ENCODE results near the gene F3. TPM values are rescaled to one million over a fixed set of nuclear protein-coding genes. Genes with fewer than 3 reads are reported as not detected.

F3 gene
- total RNA-seq, 1 donor from 2014 or later: 29.1 TPM

DNA sequence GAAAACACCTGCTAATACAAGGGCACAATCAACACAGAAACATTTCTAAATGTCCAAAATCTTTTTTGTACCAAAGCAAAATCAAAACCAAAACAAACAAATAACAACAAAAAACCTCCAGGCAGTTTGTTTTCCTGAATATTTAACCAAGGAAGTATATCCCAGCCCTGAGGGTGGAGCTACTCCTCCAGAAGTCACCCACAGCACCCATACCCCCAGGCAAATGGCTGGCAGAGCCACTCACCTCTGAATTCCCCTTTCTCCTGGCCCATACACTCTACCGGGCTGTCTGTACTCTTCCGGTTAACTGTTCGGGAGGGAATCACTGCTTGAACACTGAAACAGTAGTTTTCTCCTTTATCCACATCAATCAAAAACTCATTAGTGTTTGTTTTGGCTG is 9.5 kb downstream of the F3 start:
- DNase-seq (ENCODE audit: low spot score): no peak
- intact Hi-C loops (cut with DNase I): no loop called here

- intact Hi-C loops (cut with DNase I): no loop called here
- DNase-seq (ENCODE audit: low spot score): no peak
Observed at GRCh38 chr1:94531664-94532063, 9.9 kb downstream of the F3 start.

DNA sequence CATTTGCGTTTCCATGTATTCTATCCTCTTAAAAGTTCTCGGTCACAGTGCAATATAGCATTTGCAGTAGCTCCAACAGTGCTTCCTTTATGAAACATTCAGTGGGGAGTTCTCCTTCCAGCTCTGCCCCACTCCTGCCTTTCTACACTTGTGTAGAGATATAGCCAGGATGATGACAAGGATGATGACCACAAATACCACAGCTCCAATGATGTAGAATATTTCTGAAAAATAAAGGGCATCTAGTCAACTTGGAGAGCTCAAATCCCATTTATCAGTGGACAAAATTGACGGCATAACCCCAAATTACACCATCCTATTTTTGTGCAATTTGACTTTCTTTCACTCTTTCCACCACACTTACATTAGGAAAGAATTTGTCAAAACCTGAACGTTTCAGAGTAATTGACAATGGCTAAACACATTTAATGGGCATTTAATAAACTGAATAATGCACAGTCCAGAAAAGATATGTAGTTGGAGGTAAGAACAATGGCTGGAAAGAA is 11.1 kb downstream of the F3 start:
- intact Hi-C loops (cut with DNase I): no loop called here
- DNase-seq (ENCODE audit: low spot score): no peak

GRCh38 chr1:94529416-94529815 is 12.1 kb downstream of the F3 start:
- no peak for DNase-seq (ENCODE audit: low spot score)
- intact Hi-C loops (cut with DNase I): no loop called here

- intact Hi-C loops (cut with DNase I): no loop called here
- no peak for DNase-seq (ENCODE audit: low spot score)
Observed at GRCh38 chr1:94528826-94529225, 12.7 kb downstream of the F3 start.

GRCh38 chr1:94528299-94528698 is 13.3 kb downstream of the F3 start:
- no peak for DNase-seq (ENCODE audit: low spot score)
- intact Hi-C loops (cut with DNase I): no loop called here

GRCh38 chr1:94527447-94528031 is 14.0 kb downstream of the F3 start:
- intact Hi-C loops (cut with DNase I): no loop called here
- DNase-seq (ENCODE audit: low spot score): no peak

DNA sequence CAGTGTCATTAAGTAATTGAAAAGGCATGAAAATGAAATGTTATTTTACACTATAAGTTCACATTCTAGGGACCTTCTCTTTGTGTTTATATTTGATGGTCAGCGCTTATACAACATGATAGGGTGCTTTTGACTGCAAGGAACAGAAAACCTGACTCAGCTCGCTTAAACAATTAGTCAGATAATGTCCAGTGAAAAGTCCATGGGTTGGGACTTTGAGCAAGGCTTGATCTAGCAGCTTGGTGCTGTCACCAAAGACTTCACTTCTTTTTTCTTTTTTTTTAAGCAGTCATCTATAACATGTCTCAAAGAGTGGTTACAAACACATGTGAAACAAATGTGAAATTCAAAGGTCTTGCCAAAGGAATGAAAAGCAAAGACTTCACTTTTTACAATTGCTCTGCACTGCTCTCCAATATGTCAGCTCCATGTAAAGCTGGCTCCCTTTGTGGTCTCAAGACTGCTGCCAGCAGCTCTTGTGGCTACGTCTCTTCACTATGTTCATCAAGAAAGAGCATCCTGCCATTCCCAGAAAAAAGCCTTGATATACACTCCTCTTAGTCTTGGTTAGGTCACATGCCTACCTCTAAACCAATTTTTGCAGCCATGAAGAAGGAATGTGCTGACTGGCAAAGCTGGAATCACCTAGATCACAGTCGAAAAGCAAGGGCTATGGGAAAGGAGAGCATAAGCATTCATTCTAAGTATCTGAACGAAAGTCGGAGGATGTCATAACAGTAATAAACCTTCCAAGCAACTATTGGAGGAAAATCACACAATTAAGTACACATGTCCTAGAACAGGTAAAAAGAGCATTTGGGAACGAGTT is 15.2 kb downstream of the F3 start:
- no peak for DNase-seq (ENCODE audit: low spot score)
- intact Hi-C loops (cut with DNase I): no loop called here

DNA sequence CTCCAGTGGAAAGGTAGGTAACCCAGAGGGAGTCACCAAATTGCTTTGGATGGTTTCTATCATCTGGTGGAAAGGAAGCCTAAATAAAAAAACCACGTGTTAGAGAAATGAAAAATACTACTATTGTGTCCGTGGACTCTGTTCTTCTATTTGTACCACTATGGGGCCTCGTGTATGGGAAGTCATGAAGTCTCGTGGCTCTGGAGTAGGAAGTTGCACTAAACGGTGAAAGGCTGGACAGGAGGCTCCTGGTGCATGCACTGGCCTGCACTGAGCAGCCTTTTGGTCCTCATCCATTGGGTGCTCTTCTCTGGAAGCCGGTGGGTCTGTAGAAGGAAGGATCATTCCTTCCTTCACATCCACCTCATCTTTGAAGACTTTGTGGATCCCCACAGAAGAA is 17.0 kb downstream of the F3 start:
- DNase-seq (ENCODE audit: low spot score): no peak
- intact Hi-C loops (cut with DNase I): loop anchor here (5.0 kb wide), 3 partner anchors 42 to 518 kb away; no protein-coding TSS in a partner anchor

GRCh38 chr1:94522304-94522703 is 19.3 kb downstream of the F3 start:
- intact Hi-C loops (cut with DNase I): loop anchor here (2.0 to 5.0 kb wide), 4 partner anchors 40 to 520 kb away; no protein-coding TSS in a partner anchor
- no peak for DNase-seq (ENCODE audit: low spot score)

DNA sequence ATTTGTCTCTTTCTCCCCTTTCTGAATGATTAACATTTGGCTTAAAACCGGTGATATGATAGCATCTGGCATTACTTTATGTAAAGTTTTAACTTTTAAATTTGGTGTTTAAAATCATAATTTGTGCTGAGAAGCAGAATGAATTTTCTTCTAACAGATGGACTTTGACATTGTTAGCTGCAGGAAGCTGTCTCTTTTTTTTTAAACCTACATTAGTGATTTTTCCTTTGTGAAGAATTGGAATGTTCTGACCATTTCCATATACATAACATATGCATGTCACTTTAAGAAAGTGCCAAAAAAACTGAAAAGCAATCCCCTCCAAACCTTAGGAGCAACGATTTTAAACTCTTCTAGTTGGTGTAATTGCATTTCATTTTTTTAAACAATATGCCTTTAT is 22.2 kb downstream of the F3 start:
- DNase-seq (ENCODE audit: low spot score): no peak
- intact Hi-C loops (cut with DNase I): no loop called here

DNA sequence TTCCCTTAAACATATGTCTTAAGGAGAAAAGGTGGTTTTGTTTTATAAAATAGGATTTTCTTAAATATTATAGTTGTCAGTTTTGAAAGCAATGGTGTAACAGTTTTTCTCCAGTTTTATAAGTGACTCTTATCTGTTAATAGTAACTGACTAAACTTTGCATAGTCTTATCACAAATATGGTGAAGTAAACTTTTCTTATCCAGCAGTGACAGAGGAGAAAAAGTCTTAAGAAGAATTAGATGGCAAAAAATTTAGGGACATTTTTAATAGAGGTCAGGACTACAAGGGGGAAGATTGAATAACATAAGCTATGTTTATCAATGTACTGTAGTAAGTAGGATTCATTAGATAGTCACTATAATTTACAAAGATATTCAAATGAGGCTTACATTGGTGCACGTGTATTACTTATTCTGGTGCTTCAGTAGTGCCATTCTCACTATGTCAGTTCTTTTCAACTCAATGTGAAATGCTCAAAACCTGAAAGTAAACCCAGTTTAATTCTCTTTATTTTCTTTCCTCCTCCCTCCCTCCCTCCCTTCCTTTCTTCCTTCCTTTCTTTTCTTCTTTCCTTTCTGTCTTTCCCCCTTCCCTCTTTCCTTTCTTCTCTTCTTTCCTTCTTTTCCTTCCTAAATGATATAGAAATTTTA is 26.1 kb downstream of the F3 start:
- no peak for DNase-seq (ENCODE audit: low spot score)
- intact Hi-C loops (cut with DNase I): no loop called here

DNA sequence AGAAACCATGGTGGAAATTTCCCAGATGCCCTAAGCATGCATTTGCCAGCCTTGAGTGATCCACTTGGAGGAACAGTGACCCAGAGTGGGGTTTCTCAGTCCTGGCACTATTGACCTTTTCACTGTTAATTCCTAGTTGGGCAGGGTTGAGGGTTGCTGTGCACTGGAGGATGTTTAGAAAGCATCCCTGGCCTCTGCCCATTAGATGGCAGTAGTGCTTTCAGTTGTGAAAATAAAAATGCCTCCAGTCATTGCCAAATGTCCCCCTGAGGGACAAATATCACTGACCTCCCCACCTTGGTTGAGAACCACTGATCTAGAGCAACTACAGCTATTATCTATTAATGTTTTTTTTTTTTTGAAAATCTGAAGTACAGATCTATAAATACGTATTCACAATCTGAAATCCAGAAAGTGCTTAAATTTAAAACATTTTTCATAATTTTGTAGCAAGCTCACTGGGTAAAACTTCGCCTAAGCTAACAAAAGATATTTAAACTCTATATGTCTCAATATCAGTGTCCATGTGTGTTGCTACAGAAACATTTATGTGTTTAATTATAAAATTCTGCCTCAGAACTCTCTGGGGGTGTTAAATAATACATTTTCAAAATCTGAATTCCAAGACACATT is 27.3 kb downstream of the F3 start:
- intact Hi-C loops (cut with DNase I): no loop called here
- no peak for DNase-seq (ENCODE audit: low spot score)

DNA sequence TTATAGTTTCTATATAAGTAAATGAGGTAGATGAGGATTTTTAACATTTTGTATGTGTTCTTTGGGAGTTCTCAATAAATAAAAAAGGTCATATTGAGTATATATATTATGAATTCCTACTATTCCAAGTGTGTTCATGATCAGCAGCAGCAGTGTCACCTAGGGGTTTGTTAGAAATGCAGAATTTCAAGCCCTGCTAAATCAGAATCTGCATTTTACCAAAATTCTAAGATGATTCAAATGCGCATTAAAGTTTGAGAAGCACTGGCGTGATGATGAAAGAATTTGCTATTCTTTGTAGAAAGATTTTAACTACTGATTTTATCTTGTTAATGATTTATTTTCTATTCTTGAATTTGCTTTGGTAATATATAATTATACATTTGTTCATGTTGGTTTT is 28.7 kb downstream of the F3 start:
- intact Hi-C loops (cut with DNase I): no loop called here
- no peak for DNase-seq (ENCODE audit: low spot score)

- intact Hi-C loops (cut with DNase I): no loop called here
- no peak for DNase-seq (ENCODE audit: low spot score)
Observed at GRCh38 chr1:94504601-94505000, 37.0 kb downstream of the F3 start.

GRCh38 chr1:94503153-94503552 is 38.4 kb downstream of the F3 start:
- no peak for DNase-seq (ENCODE audit: low spot score)
- intact Hi-C loops (cut with DNase I): no loop called here

DNA sequence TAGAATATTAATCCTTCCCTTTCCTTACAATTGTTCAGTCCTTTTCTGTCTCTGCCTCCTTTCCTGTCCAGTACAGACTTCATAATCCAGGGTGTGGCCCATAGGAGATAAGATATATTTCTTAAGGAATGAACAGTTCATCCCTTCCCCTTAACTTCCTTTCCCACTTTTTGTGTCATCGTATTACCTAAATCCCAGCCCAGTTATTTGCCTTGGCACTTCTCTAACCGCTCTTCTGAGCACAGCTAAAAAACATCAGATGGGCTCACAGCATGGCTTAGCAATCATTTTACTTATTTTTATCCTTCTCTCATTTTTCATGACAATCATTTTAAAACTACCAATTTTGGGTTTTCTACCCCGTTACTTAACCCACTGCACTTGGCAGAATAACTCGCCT is 39.6 kb downstream of the F3 start:
- no peak for DNase-seq (ENCODE audit: low spot score)
- intact Hi-C loops (cut with DNase I): no loop called here

- intact Hi-C loops (cut with DNase I): no loop called here
- no peak for DNase-seq (ENCODE audit: low spot score)
Observed at GRCh38 chr1:94501426-94501825, 40.1 kb downstream of the F3 start.

DNA sequence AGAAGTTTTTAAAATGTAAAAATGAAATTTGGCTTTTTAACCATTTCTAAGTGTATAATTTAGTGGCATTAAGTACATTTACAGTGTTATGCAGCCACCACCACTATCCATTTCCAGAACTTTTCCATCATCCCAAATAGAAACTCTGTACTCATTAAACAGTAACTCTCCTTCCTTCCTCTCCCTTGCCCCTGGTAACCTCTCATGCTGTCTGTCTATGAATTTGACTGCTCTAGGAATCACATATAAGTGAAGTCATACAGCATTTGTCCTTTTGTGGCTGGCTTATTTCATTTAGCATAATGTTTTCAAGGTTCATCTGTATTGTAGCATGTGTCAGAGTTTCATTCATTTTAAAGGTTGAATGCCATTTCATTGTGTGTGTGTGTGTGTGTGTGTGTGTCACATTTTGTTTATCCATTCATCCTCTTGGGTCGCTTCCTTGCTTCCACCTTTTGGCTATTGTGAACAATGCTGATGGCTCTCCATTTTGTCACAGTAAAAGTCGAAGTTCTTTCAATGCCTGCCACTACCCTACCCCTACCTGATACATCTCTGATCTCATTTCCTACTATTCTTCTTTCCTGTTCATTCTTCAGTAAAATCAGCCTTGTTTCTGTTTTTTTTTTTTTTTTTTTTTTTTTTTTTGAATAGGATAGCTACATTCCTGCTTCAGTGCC is 45.3 kb downstream of the F3 start:
- DNase-seq (ENCODE audit: low spot score): no peak
- intact Hi-C loops (cut with DNase I): no loop called here

- no peak for DNase-seq (ENCODE audit: low spot score)
- intact Hi-C loops (cut with DNase I): no loop called here
Observed at GRCh38 chr1:94490556-94490955, 51.0 kb downstream of the F3 start.
